Measurements from ENCODE around the gene SBK3. TPM values are rescaled to one million over a fixed set of nuclear protein-coding genes. Genes with fewer than 3 reads are reported as not detected.

Gene SBK3
- total RNA-seq, 2 donors from 2014 or later = 0.48 to 1.4 TPM

DNA sequence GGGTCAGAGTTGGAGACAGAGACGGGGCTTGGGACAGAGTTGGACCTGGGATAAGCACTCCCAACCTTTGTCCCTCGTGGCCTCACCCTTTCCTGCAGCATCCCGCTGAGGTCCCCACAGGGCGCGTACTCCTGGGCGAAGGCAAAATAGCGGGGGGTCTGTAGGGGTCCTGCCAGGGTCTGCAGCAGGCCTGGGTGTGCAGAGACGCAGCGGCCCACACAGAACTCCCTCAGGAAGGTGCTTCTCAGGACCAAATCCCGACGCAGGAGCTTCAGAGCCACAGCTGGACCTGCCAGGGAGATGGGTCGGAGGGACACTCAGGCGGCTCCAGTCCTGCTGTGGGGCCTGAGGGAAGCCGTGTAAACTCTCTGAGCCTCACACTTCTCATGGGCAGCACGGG is 1.3 kb downstream of the SBK3 start:
- no peak overlapping the region for H3K4me3 ChIP-seq (ENCODE audit: low read length)

GRCh38 chr19:55543567-55543966 is 1.8 kb downstream of the SBK3 start:
- 83 to 88% methylated on average over 4 of the region's 5 CpGs for WGBS, 2 experiments (ENCODE audit: insufficient coverage in 1 of 2, insufficient read length in 1 of 2)
- H3K27me3 ChIP-seq (ENCODE audit: control insufficient read depth, insufficient read depth, low read length, poor library complexity, severe bottlenecking) = no peaks in the 10 kb centered on the region
- TF ChIP-seq, protein P1, sequence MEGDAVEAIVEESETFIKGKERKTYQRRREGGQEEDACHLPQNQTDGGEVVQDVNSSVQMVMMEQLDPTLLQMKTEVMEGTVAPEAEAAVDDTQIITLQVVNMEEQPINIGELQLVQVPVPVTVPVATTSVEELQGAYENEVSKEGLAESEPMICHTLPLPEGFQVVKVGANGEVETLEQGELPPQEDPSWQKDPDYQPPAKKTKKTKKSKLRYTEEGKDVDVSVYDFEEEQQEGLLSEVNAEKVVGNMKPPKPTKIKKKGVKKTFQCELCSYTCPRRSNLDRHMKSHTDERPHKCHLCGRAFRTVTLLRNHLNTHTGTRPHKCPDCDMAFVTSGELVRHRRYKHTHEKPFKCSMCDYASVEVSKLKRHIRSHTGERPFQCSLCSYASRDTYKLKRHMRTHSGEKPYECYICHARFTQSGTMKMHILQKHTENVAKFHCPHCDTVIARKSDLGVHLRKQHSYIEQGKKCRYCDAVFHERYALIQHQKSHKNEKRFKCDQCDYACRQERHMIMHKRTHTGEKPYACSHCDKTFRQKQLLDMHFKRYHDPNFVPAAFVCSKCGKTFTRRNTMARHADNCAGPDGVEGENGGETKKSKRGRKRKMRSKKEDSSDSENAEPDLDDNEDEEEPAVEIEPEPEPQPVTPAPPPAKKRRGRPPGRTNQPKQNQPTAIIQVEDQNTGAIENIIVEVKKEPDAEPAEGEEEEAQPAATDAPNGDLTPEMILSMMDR (conservative IDR thresholded peaks at IDR 0.05) = no peak
- no peaks in the 10 kb centered on the region for H3K36me3 Mint-ChIP-seq (ENCODE audit: low read depth)
- H3K4me1 ChIP-seq (ENCODE audit: control insufficient read depth, insufficient read depth, low read length) = no peaks in the 10 kb centered on the region
- H3K9me3 ChIP-seq (ENCODE audit: control insufficient read depth, low read length) = no peaks in the 10 kb centered on the region
- H3K36me3 ChIP-seq (ENCODE audit: control insufficient read depth, insufficient read depth, low read length) = no peaks in the 10 kb centered on the region
- H3K9me3 Mint-ChIP-seq = no peaks in the 10 kb centered on the region
- H3K9ac ChIP-seq (ENCODE audit: extremely low read depth, low read length, poor library complexity, severe bottlenecking) = no peak overlapping the region
- no peak for DNase-seq
- no peak overlapping the region for H3K4me3 ChIP-seq (ENCODE audit: low read length)
- H3K4me1 Mint-ChIP-seq = peaks cover 12% of the 10 kb centered on the region
- no peak overlapping the region for H3K4me3 Mint-ChIP-seq
- no peak overlapping the region for H3K27ac ChIP-seq (ENCODE audit: low read depth, low read length)
- H3K27ac Mint-ChIP-seq = no peak overlapping the region
- H3K27me3 Mint-ChIP-seq (ENCODE audit: insufficient read depth) = peaks cover 23% of the 10 kb centered on the region

More for the DNA sequence above, 1.3 kb downstream of the SBK3 start:
- 87 to 91% methylated on average over 11 to 15 of the region's 15 CpGs for WGBS, 2 experiments (ENCODE audit: insufficient coverage in 1 of 2, insufficient read length in 1 of 2)
- no peaks in the 10 kb centered on the region for H3K36me3 ChIP-seq (ENCODE audit: control insufficient read depth, insufficient read depth, low read length)
- Mint-ChIP-seq H3K4me1 (peaks cover 12% of the 10 kb centered on the region), H3K27me3 (ENCODE audit: insufficient read depth) (peaks cover 23% of the 10 kb centered on the region), H3K9me3 (no peaks in the 10 kb centered on the region), H3K4me3 (no peak overlapping the region), H3K27ac (no peak overlapping the region), H3K36me3 (ENCODE audit: low read depth) (no peaks in the 10 kb centered on the region)
- H3K27me3 ChIP-seq (ENCODE audit: control insufficient read depth, insufficient read depth, low read length, poor library complexity, severe bottlenecking) = no peaks in the 10 kb centered on the region
- no peaks in the 10 kb centered on the region for H3K9me3 ChIP-seq (ENCODE audit: control insufficient read depth, low read length)
- DNase-seq = no peak
- no peak overlapping the region for H3K9ac ChIP-seq (ENCODE audit: extremely low read depth, low read length, poor library complexity, severe bottlenecking)
- no peak overlapping the region for H3K27ac ChIP-seq (ENCODE audit: low read depth, low read length)
- no peaks in the 10 kb centered on the region for H3K4me1 ChIP-seq (ENCODE audit: control insufficient read depth, insufficient read depth, low read length)
- TF ChIP-seq, protein P1 (conservative IDR thresholded peaks at IDR 0.05) = no peak

DNA sequence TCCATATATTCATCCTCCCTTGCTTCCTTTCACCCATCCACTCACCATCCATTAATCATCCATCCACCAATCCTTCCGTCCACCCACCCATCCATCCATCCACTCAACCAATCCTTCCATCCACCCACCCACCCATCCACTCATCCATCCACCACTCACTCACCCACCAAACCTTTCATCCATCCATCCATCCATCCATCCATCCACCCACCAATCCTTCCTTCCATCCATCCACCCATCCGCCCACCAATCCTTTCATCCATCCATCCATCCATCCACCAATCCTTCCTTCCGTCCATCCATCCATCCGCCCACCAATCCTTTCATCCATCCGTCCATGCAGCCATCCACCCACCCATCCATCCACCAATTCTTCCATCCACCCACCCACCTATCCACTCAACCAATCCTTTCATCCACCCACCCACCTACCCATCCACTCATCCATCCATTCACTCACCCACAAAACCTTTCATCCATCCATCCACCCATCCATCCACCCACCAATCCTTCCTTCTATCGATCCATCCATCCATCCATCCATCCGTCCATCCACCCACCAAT is 3.0 kb downstream of the SBK3 start:
- TF ChIP-seq, protein P1 (conservative IDR thresholded peaks at IDR 0.05) = no peak
- no peaks in the 10 kb centered on the region for H3K27me3 ChIP-seq (ENCODE audit: control insufficient read depth, insufficient read depth, low read length, poor library complexity, severe bottlenecking)
- Mint-ChIP-seq H3K36me3 (ENCODE audit: low read depth) (no peaks in the 10 kb centered on the region), H3K4me1 (peaks cover 8% of the 10 kb centered on the region), H3K9me3 (no peaks in the 10 kb centered on the region), H3K27me3 (ENCODE audit: insufficient read depth) (peaks cover 23% of the 10 kb centered on the region), H3K4me3 (no peak overlapping the region), H3K27ac (no peak overlapping the region)
- no peak overlapping the region for H3K27ac ChIP-seq (ENCODE audit: low read depth, low read length)
- H3K36me3 ChIP-seq (ENCODE audit: control insufficient read depth, insufficient read depth, low read length) = no peaks in the 10 kb centered on the region
- 85 to 90% methylated on average over 7 of the region's 7 CpGs for WGBS, 2 experiments (ENCODE audit: insufficient coverage in 1 of 2, insufficient read length in 1 of 2)
- H3K9ac ChIP-seq (ENCODE audit: extremely low read depth, low read length, poor library complexity, severe bottlenecking) = no peak overlapping the region
- no peak overlapping the region for H3K4me3 ChIP-seq (ENCODE audit: low read length)
- no peaks in the 10 kb centered on the region for H3K4me1 ChIP-seq (ENCODE audit: control insufficient read depth, insufficient read depth, low read length)
- DNase-seq = no peak
- no peaks in the 10 kb centered on the region for H3K9me3 ChIP-seq (ENCODE audit: control insufficient read depth, low read length)
